Natural killer cell (primary cell): ENCODE results near the gene C5orf58. TPM values are rescaled to one million over a fixed set of nuclear protein-coding genes. Genes with fewer than 3 reads are reported as not detected.

Source experiments
- ATAC-seq, 3 donors: fragments of 150-1000 bp in 2 of 3; fragments of 200-7000 bp in 1 of 3; cut with Tn5 transposase; 1 replicate in 1 of 3; 2 replicates in 2 of 3; pipeline ENCODE4 v1.10.0; 2021; ENCODE audit warnings: mild to moderate bottlenecking in 2 of 3, moderate library complexity in 2 of 3
- DNase-seq, 2 donors: peaks; one replicate each; pipeline versions ENCODE4 v3.0.0 to v3.0.0-alpha.2; 2013 to 2021; ENCODE audit warnings: mixed read lengths in 1 of 2
- H3K27ac ChIP-seq: one replicate; pipeline ENCODE4 v1.5.1; 2013; ENCODE audit warnings: mild to moderate bottlenecking, low read length
- H3K27me3 ChIP-seq: one replicate; pipeline ENCODE4 v1.6.1; 2013; ENCODE audit warnings: low read length; ENCODE audit not compliant: control insufficient read depth, insufficient read depth
- H3K36me3 ChIP-seq: one replicate; pipeline ENCODE4 v1.6.1; 2013; ENCODE audit warnings: low read length; ENCODE audit not compliant: control insufficient read depth, insufficient read depth
- H3K4me1 ChIP-seq: one replicate; pipeline ENCODE4 v1.6.1; 2013; ENCODE audit warnings: low read length; ENCODE audit not compliant: control insufficient read depth, insufficient read depth
- H3K4me3 ChIP-seq: one replicate; pipeline ENCODE4 v1.5.1; 2013; ENCODE audit warnings: low read length
- H3K9me3 ChIP-seq: one replicate; pipeline ENCODE4 v1.6.1; 2013; ENCODE audit warnings: low read length; ENCODE audit not compliant: control insufficient read depth, insufficient read depth
- H3K27ac Mint-ChIP-seq, 2 donors: one replicate each; pipeline ENCODE4 v1.8.0; 2022; ENCODE audit warnings: mild to moderate bottlenecking in 2 of 2, mixed read lengths in 2 of 2, moderate library complexity in 1 of 2
- H3K27me3 Mint-ChIP-seq, 2 donors: one replicate each; pipeline ENCODE4 v1.8.0; 2022; ENCODE audit warnings: low read depth in 2 of 2, mixed read lengths in 2 of 2
- H3K36me3 Mint-ChIP-seq: one replicate; pipeline ENCODE4 v1.8.0; 2022; ENCODE audit warnings: mixed read lengths
- H3K4me1 Mint-ChIP-seq, 2 donors: one replicate each; pipeline ENCODE4 v1.8.0; 2022; ENCODE audit warnings: mixed read lengths in 2 of 2
- H3K4me3 Mint-ChIP-seq: one replicate; pipeline ENCODE4 v1.8.0; 2022; ENCODE audit warnings: mild to moderate bottlenecking, moderate library complexity, mixed read lengths
- H3K9me3 Mint-ChIP-seq, 2 donors: one replicate each; pipeline ENCODE4 v1.8.0; 2022; ENCODE audit warnings: mixed read lengths in 2 of 2
- WGBS: methylation state at CpG from one replicate; pipeline ENCODE4 v1.1.7; 2013; ENCODE audit warnings: missing lambda C conversion rate; ENCODE audit not compliant: insufficient coverage; 5-methylcytosine and 5-hydroxymethylcytosine counted together
- intact Hi-C: fragments of 100-400 bp; cut with micrococcal nuclease; formaldehyde crosslinking; loops from one replicate; pipeline ENCODE4 v1.14.2; 2022
- total RNA-seq, 4 donors: library from RNA; stranded (reverse); fragments of 120-200 nt in 1 of 4; gene quantifications; one replicate each; pipeline versions ENCODE4 v1.2.3 to v1.2.4, GENCODE V29; 2013 to 2022
- TF ChIP-seq, protein P1 (sequence below): fragments of 200-600 bp; IDR thresholded peaks from one replicate; pipeline ENCODE4 v1.8.0; 2022; ENCODE audit warnings: antibody characterized with exemption

Gene C5orf58
- total RNA-seq, 3 donors from 2014 or later (not counting 1 experiment from before 2014, with no cell fraction given) = not detected

DNA sequence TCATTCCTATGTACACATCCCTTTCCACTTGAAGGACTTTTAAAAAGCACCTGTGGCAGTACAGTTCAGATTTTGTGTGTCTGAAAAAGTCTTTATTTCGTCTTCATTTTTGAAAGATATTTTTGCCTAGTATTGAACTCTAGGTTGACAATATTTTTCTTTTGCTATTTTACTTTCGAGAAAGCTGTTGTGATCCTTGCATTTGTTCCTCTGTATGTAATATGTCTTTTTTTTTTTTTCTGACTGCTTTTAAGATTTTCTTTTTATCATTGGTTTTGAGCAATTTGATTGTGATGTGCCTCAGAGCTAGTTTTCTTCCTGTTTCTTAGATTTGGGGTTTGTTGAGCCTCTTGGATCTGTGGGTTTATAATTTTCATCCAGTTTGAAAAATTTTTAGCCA is 51.4 kb downstream of the C5orf58 start:
- no peaks in the 10 kb centered on the region for H3K27me3 Mint-ChIP-seq
- peaks cover 83% of the 10 kb centered on the region for H3K4me1 ChIP-seq
- TF ChIP-seq, protein P1, sequence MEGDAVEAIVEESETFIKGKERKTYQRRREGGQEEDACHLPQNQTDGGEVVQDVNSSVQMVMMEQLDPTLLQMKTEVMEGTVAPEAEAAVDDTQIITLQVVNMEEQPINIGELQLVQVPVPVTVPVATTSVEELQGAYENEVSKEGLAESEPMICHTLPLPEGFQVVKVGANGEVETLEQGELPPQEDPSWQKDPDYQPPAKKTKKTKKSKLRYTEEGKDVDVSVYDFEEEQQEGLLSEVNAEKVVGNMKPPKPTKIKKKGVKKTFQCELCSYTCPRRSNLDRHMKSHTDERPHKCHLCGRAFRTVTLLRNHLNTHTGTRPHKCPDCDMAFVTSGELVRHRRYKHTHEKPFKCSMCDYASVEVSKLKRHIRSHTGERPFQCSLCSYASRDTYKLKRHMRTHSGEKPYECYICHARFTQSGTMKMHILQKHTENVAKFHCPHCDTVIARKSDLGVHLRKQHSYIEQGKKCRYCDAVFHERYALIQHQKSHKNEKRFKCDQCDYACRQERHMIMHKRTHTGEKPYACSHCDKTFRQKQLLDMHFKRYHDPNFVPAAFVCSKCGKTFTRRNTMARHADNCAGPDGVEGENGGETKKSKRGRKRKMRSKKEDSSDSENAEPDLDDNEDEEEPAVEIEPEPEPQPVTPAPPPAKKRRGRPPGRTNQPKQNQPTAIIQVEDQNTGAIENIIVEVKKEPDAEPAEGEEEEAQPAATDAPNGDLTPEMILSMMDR = no peak
- ATAC-seq (no peak), DNase-seq (no peak)
- no peaks in the 10 kb centered on the region for H3K27me3 ChIP-seq
- peaks cover 81% of the 10 kb centered on the region for H3K36me3 ChIP-seq
- no peaks in the 10 kb centered on the region for H3K9me3 ChIP-seq
- 94% methylated on average over 2 of the region's 2 CpGs for WGBS
- H3K36me3 Mint-ChIP-seq = peaks cover 63% of the 10 kb centered on the region
- peaks cover 98 to 100% of the 10 kb centered on the region in 2 donors for H3K4me1 Mint-ChIP-seq
- intact Hi-C loops = no loop called here
- peak overlapping the region; percentile 94 to 99 for H3K27ac Mint-ChIP-seq
- no peak overlapping the region for H3K4me3 ChIP-seq
- H3K27ac ChIP-seq = peak overlapping the region; percentile 57
- no peaks in the 10 kb centered on the region for H3K9me3 Mint-ChIP-seq
- peak overlapping the region; percentile 74 for H3K4me3 Mint-ChIP-seq

DNA sequence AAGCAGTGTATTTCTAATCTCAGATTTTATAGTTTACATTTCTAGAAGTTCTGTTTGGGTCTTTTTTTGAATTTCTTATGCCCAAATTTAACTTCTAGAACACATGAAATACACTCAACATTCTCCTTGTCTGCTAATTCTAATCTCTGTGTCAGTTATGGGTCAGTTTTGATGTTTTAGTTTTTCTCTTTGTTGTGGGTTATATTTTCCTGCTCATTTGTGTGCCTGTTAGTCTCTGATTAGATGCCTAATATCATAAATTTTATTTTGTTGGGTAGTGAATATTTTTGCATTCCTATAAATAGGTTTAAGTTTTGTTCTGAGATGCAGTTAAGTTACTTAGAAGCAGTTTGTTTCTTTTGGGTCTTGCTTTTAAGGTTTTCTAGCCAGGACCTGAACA is 52.4 kb downstream of the C5orf58 start:
- peak overlapping the region; percentile 60 for H3K4me3 Mint-ChIP-seq
- H3K4me1 ChIP-seq = peaks cover 83% of the 10 kb centered on the region
- H3K36me3 Mint-ChIP-seq = peaks cover 72% of the 10 kb centered on the region
- intact Hi-C loops = no loop called here
- H3K9me3 ChIP-seq = no peaks in the 10 kb centered on the region
- peak overlapping the region; percentile 48 for H3K27ac ChIP-seq
- ATAC-seq (no peak), DNase-seq (no peak)
- no peaks in the 10 kb centered on the region for H3K27me3 Mint-ChIP-seq
- peak overlapping the region; percentile 94 to 99 for H3K27ac Mint-ChIP-seq
- peaks cover 85% of the 10 kb centered on the region for H3K36me3 ChIP-seq
- H3K4me1 Mint-ChIP-seq = peaks cover 98 to 100% of the 10 kb centered on the region in 2 donors
- no peaks in the 10 kb centered on the region for H3K27me3 ChIP-seq
- TF ChIP-seq, protein P1 = no peak
- H3K9me3 Mint-ChIP-seq = no peaks in the 10 kb centered on the region
- no peak overlapping the region for H3K4me3 ChIP-seq

DNA sequence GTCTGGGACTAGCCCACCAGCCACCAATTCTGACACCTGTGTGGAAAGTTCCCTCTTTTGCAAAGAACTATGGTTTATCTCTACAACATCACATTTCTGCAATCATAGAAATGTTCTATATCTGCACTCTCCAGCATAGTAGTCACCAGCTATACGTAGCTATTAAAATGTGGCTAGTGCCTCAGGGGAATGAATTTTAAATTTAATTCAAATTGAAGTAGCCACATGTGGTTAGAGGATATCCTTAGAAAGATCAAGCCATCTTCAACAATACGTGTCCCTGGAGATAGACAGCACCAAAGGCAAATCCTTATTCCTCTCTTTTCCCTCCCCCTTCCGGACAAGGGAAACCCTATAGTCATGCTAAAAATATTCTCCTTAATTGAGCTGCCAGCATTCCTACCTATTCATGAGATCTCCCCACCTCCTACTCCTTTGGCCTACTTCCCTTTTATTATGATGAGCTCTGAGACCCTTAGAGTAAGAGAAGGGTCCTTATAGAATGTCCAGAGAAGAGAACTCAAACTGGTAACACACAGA is 53.7 kb downstream of the C5orf58 start:
- H3K9me3 Mint-ChIP-seq = no peaks in the 10 kb centered on the region

More for the DNA sequence above, 53.7 kb downstream of the C5orf58 start:
- TF ChIP-seq, protein P1 = no peak
- DNase-seq (no peak), ATAC-seq (no peak)
- H3K9me3 ChIP-seq = no peaks in the 10 kb centered on the region
- Mint-ChIP-seq H3K27me3 (no peaks in the 10 kb centered on the region), H3K27ac (peak overlapping the region; percentile 94 to 99), H3K4me3 (peak overlapping the region; percentile 37), H3K36me3 (peaks cover 85% of the 10 kb centered on the region), H3K4me1 (peaks cover 100% of the 10 kb centered on the region in 2 donors)
- H3K4me3 ChIP-seq = no peak overlapping the region
- H3K36me3 ChIP-seq = peaks cover 94% of the 10 kb centered on the region
- H3K27ac ChIP-seq = peak overlapping the region; percentile 11
- intact Hi-C loops = no loop called here
- peaks cover 81% of the 10 kb centered on the region for H3K4me1 ChIP-seq
- WGBS = 75% methylated on average over 2 of the region's 3 CpGs
- H3K27me3 ChIP-seq = no peaks in the 10 kb centered on the region
